Esophagus muscularis mucosa (tissue), 4 donors: Measurements from ENCODE around the gene TMEM185B. TPM values are rescaled to one million over a fixed set of nuclear protein-coding genes. Genes with fewer than 3 reads are reported as not detected.
A peak's percentile ranks its signal among the peaks of the same experiment; 100 is the strongest.

Experiments
- DNase-seq: peaks from one replicate; pipeline ENCODE4 v3.0.0-alpha.2; 2017; ENCODE audit errors: extremely low spot score
- H3K27ac ChIP-seq, 4 donors: fragments of 200-600 bp; sonication (generic); replicated peaks in 1 of 4; 1 replicate in 3 of 4; 2 replicates in 1 of 4; pipeline ENCODE4 v1.5.1; 2016 to 2019; ENCODE audit warnings: mild to moderate bottlenecking in 1 of 4
- H3K27me3 ChIP-seq, 4 donors: fragments of 200-600 bp; sonication (generic); one replicate each; pipeline versions ENCODE4 v1.5.1 to v1.6.0; 2016 to 2019
- H3K36me3 ChIP-seq, 4 donors: fragments of 200-600 bp; sonication (generic); one replicate each; pipeline ENCODE4 v1.5.1; 2016 to 2019
- H3K4me1 ChIP-seq, 4 donors: fragments of 200-600 bp; sonication (generic); one replicate each; pipeline ENCODE4 v1.5.1; 2016 to 2019
- H3K4me3 ChIP-seq, 4 donors: fragments of 200-600 bp; sonication (generic); 1 replicate in 2 of 4; 2 replicates in 2 of 4; pipeline ENCODE4 v1.5.1; 2016 to 2019; ENCODE audit warnings: mild to moderate bottlenecking in 4 of 4, moderate library complexity in 1 of 4
- H3K9me3 ChIP-seq, 4 donors: fragments of 200-600 bp; sonication (generic); 1 replicate in 3 of 4; 2 replicates in 1 of 4; pipeline ENCODE4 v1.5.1; 2016 to 2019
- EP300 ChIP-seq: sonication (generic); formaldehyde crosslinking; IDR thresholded peaks from one replicate; pipeline ENCODE4 v1.6.1; 2017; ENCODE audit warnings: antibody characterized with exemption
- POLR2A ChIP-seq: fragments of 450-650 bp; IDR thresholded peaks from one replicate; pipeline ENCODE4 v1.6.1; 2017; ENCODE audit warnings: antibody characterized with exemption, moderate library complexity, mild to moderate bottlenecking, low read depth
- POLR2AphosphoS5 ChIP-seq, 2 donors: sonication (generic); formaldehyde crosslinking; IDR thresholded peaks; one replicate each; pipeline ENCODE4 v1.6.1; 2017; ENCODE audit warnings: antibody characterized with exemption in 2 of 2
- WGBS: methylation state at CpG from one replicate; pipeline ENCODE4 v1.1.5; 2018; 5-methylcytosine and 5-hydroxymethylcytosine counted together
- intact Hi-C: fragments of 100-400 bp; cut with DNase I; formaldehyde crosslinking; loops from one replicate; pipeline ENCODE4 v1.15.1; 2023
- total RNA-seq, 4 donors: library from RNA; depleted of rRNA; stranded (reverse); fragments of >200 nt; gene quantifications; one replicate each; pipeline versions ENCODE4 v1.1.0 to v1.2.1, GENCODE V29; 2016
- TF ChIP-seq, protein P1 (sequence below), 3 experiments: fragments of 200-600 bp in 2 of 3; fragments of 450-650 bp in 1 of 3; sonication (generic) in 2 of 3; IDR thresholded peaks; one replicate each; pipeline ENCODE4 v1.5.1; 2017 to 2019; ENCODE audit warnings: antibody characterized with exemption in 3 of 3, mild to moderate bottlenecking in 2 of 3, moderate library complexity in 1 of 3

TMEM185B gene
- total RNA-seq, 4 donors from 2014 or later = 21.6 to 33.8 (median 31.9) TPM

DNA sequence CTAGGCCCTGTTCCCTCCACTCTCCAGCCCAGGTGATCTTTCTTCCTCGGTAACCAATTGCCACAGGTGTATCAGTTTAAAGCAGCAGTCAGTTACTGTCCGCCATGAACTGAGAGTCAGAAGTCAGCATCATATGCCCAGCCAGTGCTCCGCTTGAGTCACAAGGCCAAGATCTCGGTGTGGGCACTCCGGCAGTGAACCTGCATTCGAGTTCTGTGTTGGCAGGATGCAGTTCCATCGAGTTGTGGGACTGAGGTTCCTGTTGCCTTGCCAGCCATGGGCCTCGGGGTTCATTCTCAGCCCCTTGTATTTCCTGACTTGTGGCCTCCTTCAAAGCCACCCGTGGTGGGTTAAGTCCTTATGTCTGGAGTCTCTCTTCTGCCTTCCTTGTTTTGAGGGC, 3.1 kb upstream of the TMEM185B start:
- H3K4me3 ChIP-seq = no peak overlapping the region
- no peak overlapping the region for H3K27ac ChIP-seq
- peaks cover 0 to 6% (median 0%) of the 10 kb centered on the region in 4 donors for H3K9me3 ChIP-seq
- H3K36me3 ChIP-seq = no peaks in the 10 kb centered on the region
- TF ChIP-seq, protein P1, sequence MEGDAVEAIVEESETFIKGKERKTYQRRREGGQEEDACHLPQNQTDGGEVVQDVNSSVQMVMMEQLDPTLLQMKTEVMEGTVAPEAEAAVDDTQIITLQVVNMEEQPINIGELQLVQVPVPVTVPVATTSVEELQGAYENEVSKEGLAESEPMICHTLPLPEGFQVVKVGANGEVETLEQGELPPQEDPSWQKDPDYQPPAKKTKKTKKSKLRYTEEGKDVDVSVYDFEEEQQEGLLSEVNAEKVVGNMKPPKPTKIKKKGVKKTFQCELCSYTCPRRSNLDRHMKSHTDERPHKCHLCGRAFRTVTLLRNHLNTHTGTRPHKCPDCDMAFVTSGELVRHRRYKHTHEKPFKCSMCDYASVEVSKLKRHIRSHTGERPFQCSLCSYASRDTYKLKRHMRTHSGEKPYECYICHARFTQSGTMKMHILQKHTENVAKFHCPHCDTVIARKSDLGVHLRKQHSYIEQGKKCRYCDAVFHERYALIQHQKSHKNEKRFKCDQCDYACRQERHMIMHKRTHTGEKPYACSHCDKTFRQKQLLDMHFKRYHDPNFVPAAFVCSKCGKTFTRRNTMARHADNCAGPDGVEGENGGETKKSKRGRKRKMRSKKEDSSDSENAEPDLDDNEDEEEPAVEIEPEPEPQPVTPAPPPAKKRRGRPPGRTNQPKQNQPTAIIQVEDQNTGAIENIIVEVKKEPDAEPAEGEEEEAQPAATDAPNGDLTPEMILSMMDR (IDR thresholded peaks at IDR 0.05) = no peak
- TF ChIP-seq POLR2A (no peak), EP300 (no peak), POLR2AphosphoS5 (IDR thresholded peaks at IDR 0.05) (no peak)
- intact Hi-C loops = loop anchor here (10.0 kb wide), 2 partner anchors 88 to 212 kb away; partner anchors contain the start of gene EPB41L5
- WGBS = 100% methylated on average over 4 of the region's 9 CpGs
- DNase-seq = no peak
- no peaks in the 10 kb centered on the region for H3K27me3 ChIP-seq
- H3K4me1 ChIP-seq = peaks cover 21 to 40% (median 35%) of the 10 kb centered on the region in 4 donors

DNA sequence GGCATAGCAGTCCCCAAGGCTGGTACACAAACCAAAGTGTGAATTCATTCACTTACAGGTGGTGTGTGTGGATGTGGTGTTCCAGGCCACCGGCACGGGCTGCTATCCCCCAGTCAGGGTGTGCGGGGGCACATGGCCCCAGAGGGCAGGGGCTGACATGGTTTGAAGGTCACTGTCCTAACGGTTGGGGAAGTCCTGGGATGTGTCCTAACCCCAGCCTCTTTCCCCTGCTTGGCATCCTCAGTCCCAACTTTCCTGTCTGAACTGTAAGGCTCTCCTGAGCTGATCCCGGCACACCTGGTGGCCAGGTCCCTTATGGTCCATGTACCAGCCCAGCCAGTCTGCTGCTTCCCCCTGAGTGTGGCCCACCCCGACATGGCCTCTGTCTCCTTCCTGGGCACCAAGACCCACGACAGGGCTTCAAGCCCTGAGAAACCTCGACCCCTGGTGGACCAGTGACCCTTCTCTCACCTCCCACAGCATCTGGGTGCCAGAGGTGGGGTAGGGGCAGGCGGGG, 2.4 kb upstream of the TMEM185B start:
- H3K9me3 ChIP-seq = peaks cover 0 to 6% (median 0%) of the 10 kb centered on the region in 4 donors
- H3K27me3 ChIP-seq = no peaks in the 10 kb centered on the region
- intact Hi-C loops = loop anchor here (10.0 kb wide), 2 partner anchors 89 to 211 kb away; partner anchors contain the start of gene EPB41L5
- H3K4me1 ChIP-seq = peaks cover 24 to 44% (median 42%) of the 10 kb centered on the region in 4 donors
- no peak overlapping the region for H3K27ac ChIP-seq
- WGBS = 94% methylated on average over 8 of the region's 9 CpGs
- DNase-seq = no peak
- no peak for TF ChIP-seq POLR2A
- no peak for TF ChIP-seq EP300
- no peak for TF ChIP-seq POLR2AphosphoS5 (IDR thresholded peaks at IDR 0.05)
- TF ChIP-seq, protein P1 (IDR thresholded peaks at IDR 0.05) = no peak
- no peak overlapping the region for H3K4me3 ChIP-seq
- H3K36me3 ChIP-seq = peaks cover 0 to 4% (median 0%) of the 10 kb centered on the region in 4 donors

DNA sequence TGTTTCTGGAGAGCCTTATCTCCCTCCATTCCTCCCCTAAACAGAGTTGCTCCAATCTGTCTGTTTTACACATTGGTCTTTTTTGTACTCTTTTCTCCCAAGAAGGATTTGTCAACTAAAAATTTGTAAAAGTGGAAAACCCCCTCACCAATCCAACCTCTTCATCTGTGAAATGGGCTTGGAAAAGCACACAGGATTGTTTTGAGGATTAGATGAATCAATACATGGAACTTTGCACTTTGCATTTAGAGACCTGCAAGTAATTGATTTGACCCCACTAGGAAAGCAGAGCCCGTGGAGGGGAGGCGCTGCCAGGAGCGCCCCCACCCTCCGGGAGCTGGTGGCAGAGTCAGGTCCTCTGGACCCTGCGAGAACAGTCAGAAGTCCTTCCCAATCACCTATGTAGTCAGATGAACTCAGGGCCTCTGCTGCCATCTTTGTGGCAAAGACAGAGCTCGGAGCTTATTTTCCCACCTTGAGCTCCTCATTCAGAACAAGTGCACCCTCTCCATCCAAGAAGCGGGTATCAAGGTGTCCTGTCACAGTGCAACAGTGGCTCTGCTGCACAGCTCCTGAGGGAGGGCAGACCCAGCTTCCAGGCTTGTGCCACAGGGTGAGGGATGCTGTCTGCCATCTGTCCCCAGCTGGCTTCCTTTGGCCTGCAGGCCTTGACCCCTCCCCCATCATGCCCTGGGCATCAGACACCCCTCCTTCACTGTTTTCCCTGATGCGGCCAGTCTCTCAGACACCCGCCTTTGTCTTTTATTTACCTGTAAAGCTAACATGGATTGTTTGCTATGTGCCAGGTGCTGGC, 1.7 kb upstream of the TMEM185B start:
- 100% methylated on average over 4 of the region's 9 CpGs for WGBS
- no peak for DNase-seq
- Histone ChIP-seq H3K9me3 (peaks cover 0 to 6% (median 0%) of the 10 kb centered on the region in 4 donors), H3K27ac (no peak overlapping the region), H3K36me3 (peaks cover 0 to 11% (median 0%) of the 10 kb centered on the region in 4 donors), H3K4me1 (peaks cover 24 to 50% (median 45%) of the 10 kb centered on the region in 4 donors), H3K27me3 (no peaks in the 10 kb centered on the region), H3K4me3 (no peak overlapping the region)
- intact Hi-C loops = loop anchor here (10.0 kb wide), 2 partner anchors 90 to 210 kb away; partner anchors contain the start of gene EPB41L5
- TF ChIP-seq EP300 (no peak), POLR2AphosphoS5 (IDR thresholded peaks at IDR 0.05) (no peak), POLR2A (no peak)
- TF ChIP-seq, protein P1 (IDR thresholded peaks at IDR 0.05) = no peak

DNA sequence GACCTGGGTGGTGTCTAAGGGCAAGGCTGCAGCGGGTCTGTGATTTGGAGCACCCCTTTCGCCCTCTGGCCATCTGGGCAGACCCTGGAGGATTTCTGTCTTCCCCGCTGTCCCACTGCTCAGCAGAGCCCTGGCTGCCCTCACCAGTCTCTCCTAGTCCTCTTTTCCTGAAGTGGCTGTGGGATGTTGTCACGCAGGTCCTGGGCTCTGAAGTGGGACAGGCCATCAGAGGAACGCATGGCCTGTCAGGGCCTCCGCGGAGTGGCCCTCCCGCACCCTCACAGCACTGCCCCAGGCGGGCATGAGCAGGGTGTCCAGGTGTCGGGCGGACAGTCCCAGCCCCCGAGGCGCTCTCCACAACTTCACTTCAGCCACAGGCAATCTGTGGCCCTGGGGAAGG, 1.1 kb upstream of the TMEM185B start:
- DNase-seq = no peak
- TF ChIP-seq POLR2A (no peak), POLR2AphosphoS5 (IDR thresholded peaks at IDR 0.05) (no peak), EP300 (no peak)
- TF ChIP-seq, protein P1 (IDR thresholded peaks at IDR 0.05) = no peak
- WGBS = 97% methylated on average over 4 of the region's 13 CpGs
- peak overlapping the region; percentile 69 to 83 (median 74) for H3K4me3 ChIP-seq
- H3K36me3 ChIP-seq = peaks cover 0 to 17% (median 0%) of the 10 kb centered on the region in 4 donors
- H3K9me3 ChIP-seq = peaks cover 0 to 6% (median 0%) of the 10 kb centered on the region in 4 donors
- H3K27ac ChIP-seq = peak overlapping the region in 2 of 4 donors; percentile 89 to 94
- intact Hi-C loops = loop anchor here (10.0 kb wide), 2 partner anchors 91 to 209 kb away; partner anchors contain the start of gene EPB41L5
- H3K4me1 ChIP-seq = peaks cover 24 to 56% (median 45%) of the 10 kb centered on the region in 4 donors
- no peaks in the 10 kb centered on the region for H3K27me3 ChIP-seq
